PC-9 (cell line): ENCODE data around the gene LMOD3.

Experiments
- CTCF ChIP-seq: fragments of 200-600 bp; sonication (generic); conservative IDR thresholded peaks from 2 replicates; pipeline ENCODE4 v1.6.1; 2017; ENCODE audit warnings: mixed run types, antibody characterized with exemption, mild to moderate bottlenecking, moderate library complexity
- EZH2 ChIP-seq: fragments of 200-600 bp; sonication (generic); IDR thresholded peaks from 2 replicates; pipeline ENCODE4 v1.8.0; 2017; ENCODE audit warnings: antibody characterized with exemption, low read depth

GRCh38 chr3:69082361-69082760 is 40.0 kb downstream of the LMOD3 start:
- TF ChIP-seq CTCF (no peak), EZH2 (no peak)
